Mucosa of rectum (tissue), 2 donors: Measurements from ENCODE around the gene PGS1.

Source experiments
- H3K27ac ChIP-seq, 2 donors: one replicate each; pipeline ENCODE4 v1.7.0; 2013; ENCODE audit warnings: inconsistent platforms in 2 of 2, low read depth in 2 of 2, low read length in 2 of 2
- H3K27me3 ChIP-seq, 2 donors: one replicate each; pipeline ENCODE4 v1.7.0; 2013; ENCODE audit warnings: low read length in 2 of 2; ENCODE audit not compliant: control insufficient read depth in 2 of 2, insufficient read depth in 2 of 2
- H3K36me3 ChIP-seq, 2 donors: one replicate each; pipeline ENCODE4 v1.7.0; 2013; ENCODE audit warnings: low read length in 2 of 2; ENCODE audit not compliant: control insufficient read depth in 2 of 2, insufficient read depth in 2 of 2
- H3K4me1 ChIP-seq, 2 donors: one replicate each; pipeline ENCODE4 v1.7.0; 2013; ENCODE audit warnings: low read length in 2 of 2, mild to moderate bottlenecking in 1 of 2; ENCODE audit not compliant: control insufficient read depth in 2 of 2, insufficient read depth in 2 of 2
- H3K4me3 ChIP-seq, 2 donors: one replicate each; pipeline ENCODE4 v1.7.0; 2013; ENCODE audit warnings: low read length in 2 of 2
- H3K9ac ChIP-seq, 2 donors: one replicate each; pipeline ENCODE4 v1.7.0; 2013; ENCODE audit warnings: low read length in 2 of 2, low read depth in 1 of 2, mild to moderate bottlenecking in 1 of 2
- H3K9me3 ChIP-seq, 2 donors: one replicate each; pipeline ENCODE4 v1.7.0; 2013; ENCODE audit warnings: low read length in 2 of 2; ENCODE audit not compliant: control insufficient read depth in 2 of 2
- donor health status: healthy.
- donor health status: Normal muscosa, but diverticular disease.

The PGS1 gene

DNA sequence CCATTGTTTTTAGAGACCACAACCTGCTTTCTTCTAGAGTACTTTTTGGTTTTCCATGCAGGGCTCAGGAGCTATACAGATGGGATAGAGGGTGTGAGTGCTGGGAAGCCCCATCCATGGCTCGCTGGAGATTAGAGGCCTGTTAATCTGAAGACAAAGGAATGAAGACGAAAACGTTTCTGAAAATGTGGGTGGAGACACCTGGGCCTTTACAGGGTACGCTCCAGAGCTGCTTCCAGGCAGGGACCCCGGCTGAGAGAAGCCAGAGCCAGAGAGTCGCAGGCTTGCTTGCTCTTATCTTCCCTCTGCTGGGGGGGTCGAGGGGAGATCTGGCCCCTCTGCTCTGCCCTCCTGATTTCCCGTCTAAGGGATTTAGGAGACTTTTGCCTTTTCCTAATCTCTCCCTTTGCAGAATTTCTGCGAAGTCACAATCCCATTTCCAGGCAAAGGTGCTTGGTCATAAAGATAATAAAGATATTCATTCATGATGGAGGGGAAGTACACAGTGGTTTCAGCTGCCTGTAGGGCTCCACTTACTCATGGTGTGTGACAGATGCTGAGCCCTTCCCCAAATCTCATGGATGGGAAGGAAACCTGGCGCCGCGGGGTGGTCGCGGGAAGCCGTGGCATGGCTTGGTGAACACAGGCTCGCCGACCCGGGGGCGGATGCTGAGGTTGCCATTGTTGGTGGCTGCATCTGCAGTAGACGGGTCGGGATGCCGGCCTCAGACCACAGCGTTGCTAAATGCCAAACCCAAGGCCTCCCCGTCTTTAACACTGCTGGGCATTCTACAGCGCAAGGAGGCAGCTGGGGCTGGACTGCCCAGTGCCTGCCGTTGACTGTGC, 13.8 kb upstream of the PGS1 start:
- H3K4me1 ChIP-seq: peaks cover 0 to 4% of the 10 kb centered on the region in 2 donors
- H3K4me3 ChIP-seq: no peak overlapping the region
- H3K27me3 ChIP-seq: peaks cover 0 to 2% of the 10 kb centered on the region in 2 donors
- no peak overlapping the region for H3K9ac ChIP-seq
- H3K27ac ChIP-seq: no peak overlapping the region
- H3K9me3 ChIP-seq: no peaks in the 10 kb centered on the region
- H3K36me3 ChIP-seq: no peaks in the 10 kb centered on the region

GRCh38 chr17:78365561-78366108, 12.8 kb upstream of the PGS1 start:
- Histone ChIP-seq H3K4me3 (no peak overlapping the region), H3K9me3 (no peaks in the 10 kb centered on the region), H3K27me3 (peaks cover 0 to 2% of the 10 kb centered on the region in 2 donors), H3K4me1 (peaks cover 0 to under 1% of the 10 kb centered on the region in 2 donors), H3K27ac (peak overlapping the region in 1 of 2 donors; percentile 22), H3K36me3 (no peaks in the 10 kb centered on the region), H3K9ac (no peak overlapping the region)

DNA sequence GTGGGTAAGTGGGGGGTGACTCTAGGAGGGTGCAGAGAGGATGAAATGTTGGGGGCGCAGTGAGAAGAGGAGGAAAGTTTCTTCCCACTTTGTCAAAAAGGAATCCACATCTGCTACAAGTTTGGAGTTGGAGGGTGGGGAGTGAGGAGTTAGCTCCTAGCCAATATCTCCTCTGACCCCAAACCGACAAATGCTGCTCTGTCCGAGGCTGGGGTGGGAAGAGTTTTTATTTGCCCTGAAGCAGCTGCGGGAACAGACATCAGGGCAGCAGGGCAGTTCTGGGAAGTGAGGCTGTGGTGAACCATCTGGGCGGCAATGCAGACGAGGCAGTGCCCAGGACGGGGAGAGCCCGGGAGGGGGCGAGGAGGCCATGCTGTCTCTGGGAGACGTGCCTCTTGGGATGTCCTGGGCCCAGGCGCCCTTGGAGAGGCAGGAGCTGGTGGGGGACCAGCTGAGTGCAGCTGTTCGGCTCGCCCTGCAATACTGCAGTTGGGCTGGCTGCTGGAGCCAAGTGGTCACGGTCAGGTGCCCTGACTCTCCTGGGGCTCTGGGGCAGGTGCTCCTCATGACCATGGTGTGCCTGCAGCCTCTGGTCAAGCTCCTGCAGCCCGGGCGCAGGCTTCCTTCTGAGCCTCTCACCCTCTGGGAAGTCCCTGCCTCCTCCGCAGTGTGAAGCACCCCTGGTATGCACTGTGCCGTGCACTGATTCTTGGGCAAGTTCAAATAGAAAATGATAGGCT, 12.2 kb upstream of the PGS1 start:
- H3K27ac ChIP-seq: peak overlapping the region in 1 of 2 donors; percentile 22
- no peak overlapping the region for H3K9ac ChIP-seq
- H3K36me3 ChIP-seq: no peaks in the 10 kb centered on the region
- H3K4me1 ChIP-seq: no peaks in the 10 kb centered on the region
- no peak overlapping the region for H3K4me3 ChIP-seq
- no peaks in the 10 kb centered on the region for H3K9me3 ChIP-seq
- peaks cover 0 to 2% of the 10 kb centered on the region in 2 donors for H3K27me3 ChIP-seq

GRCh38 chr17:78367193-78367592, 11.3 kb upstream of the PGS1 start:
- no peak overlapping the region for H3K27ac ChIP-seq
- H3K9ac ChIP-seq: no peak overlapping the region
- no peaks in the 10 kb centered on the region for H3K9me3 ChIP-seq
- peaks cover 0 to 2% of the 10 kb centered on the region in 2 donors for H3K27me3 ChIP-seq
- H3K4me3 ChIP-seq: no peak overlapping the region
- H3K4me1 ChIP-seq: no peaks in the 10 kb centered on the region
- H3K36me3 ChIP-seq: no peaks in the 10 kb centered on the region

- H3K9me3 ChIP-seq: no peaks in the 10 kb centered on the region
- no peak overlapping the region for H3K4me3 ChIP-seq
- peaks cover 0 to 2% of the 10 kb centered on the region in 2 donors for H3K27me3 ChIP-seq
- H3K9ac ChIP-seq: no peak overlapping the region
- no peaks in the 10 kb centered on the region for H3K36me3 ChIP-seq
- no peak overlapping the region for H3K27ac ChIP-seq
- no peaks in the 10 kb centered on the region for H3K4me1 ChIP-seq
Measured at GRCh38 chr17:78368348-78368747, 10.1 kb upstream of the PGS1 start.

DNA sequence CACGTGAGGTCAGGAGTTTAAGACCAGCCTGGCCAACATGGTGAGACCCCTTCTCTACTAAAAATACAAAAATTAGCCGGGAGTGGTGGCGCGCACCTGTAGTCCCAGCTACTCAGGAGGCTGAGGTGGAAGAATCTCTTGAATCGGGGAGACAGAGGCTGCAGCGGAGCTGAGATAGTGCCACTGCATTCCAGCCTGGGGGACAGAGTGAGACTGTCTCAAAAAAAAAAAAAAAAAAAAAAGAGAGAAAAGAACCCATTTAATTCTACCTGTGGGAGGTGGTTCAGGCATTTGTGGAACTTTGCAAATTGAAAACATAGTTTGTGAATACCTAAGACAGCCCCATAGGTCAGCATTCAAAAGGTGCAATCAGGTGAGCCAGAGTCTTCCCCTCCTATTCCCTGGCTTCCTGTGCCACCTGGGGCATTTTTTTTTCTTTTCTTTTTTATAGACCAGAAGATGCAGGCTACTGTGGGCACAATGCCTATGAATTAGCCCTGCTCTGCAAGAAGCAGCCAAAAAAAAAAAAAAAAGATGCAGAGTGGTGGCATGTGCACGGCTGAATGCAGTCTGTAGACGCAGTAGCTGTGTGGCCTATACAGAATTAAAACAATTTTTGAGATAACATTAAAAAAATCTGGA, 9.5 kb upstream of the PGS1 start:
- H3K27ac ChIP-seq: no peak overlapping the region
- H3K4me3 ChIP-seq: no peak overlapping the region
- H3K27me3 ChIP-seq: peaks cover 0 to 2% of the 10 kb centered on the region in 2 donors
- H3K36me3 ChIP-seq: no peaks in the 10 kb centered on the region
- H3K9ac ChIP-seq: no peak overlapping the region
- H3K9me3 ChIP-seq: no peaks in the 10 kb centered on the region
- no peaks in the 10 kb centered on the region for H3K4me1 ChIP-seq

GRCh38 chr17:78369791-78370381, 8.6 kb upstream of the PGS1 start:
- Histone ChIP-seq H3K9ac (no peak overlapping the region), H3K27ac (no peak overlapping the region), H3K9me3 (no peaks in the 10 kb centered on the region), H3K4me3 (no peak overlapping the region), H3K4me1 (no peaks in the 10 kb centered on the region), H3K27me3 (peaks cover 0 to 2% of the 10 kb centered on the region in 2 donors), H3K36me3 (no peaks in the 10 kb centered on the region)

GRCh38 chr17:78371056-78371455, 7.4 kb upstream of the PGS1 start:
- Histone ChIP-seq H3K9ac (no peak overlapping the region), H3K27me3 (no peaks in the 10 kb centered on the region), H3K27ac (no peak overlapping the region), H3K4me1 (no peaks in the 10 kb centered on the region), H3K36me3 (no peaks in the 10 kb centered on the region), H3K9me3 (no peaks in the 10 kb centered on the region), H3K4me3 (no peak overlapping the region)

- Histone ChIP-seq H3K9me3 (no peaks in the 10 kb centered on the region), H3K4me3 (no peak overlapping the region), H3K4me1 (no peaks in the 10 kb centered on the region), H3K27ac (no peak overlapping the region), H3K9ac (no peak overlapping the region), H3K36me3 (no peaks in the 10 kb centered on the region), H3K27me3 (no peaks in the 10 kb centered on the region)
Measured at GRCh38 chr17:78372841-78373240, 5.6 kb upstream of the PGS1 start.
